HepG2 (cell line): ENCODE measurements around the gene LRRC28. TPM values are rescaled to one million over a fixed set of nuclear protein-coding genes. Genes with fewer than 3 reads are reported as not detected.

Experiments
- ATAC-seq: fragments of 200-7000 bp; cut with Tn5 transposase; 3 replicates; pipeline ENCODE4 v1.9.1; 2020; ENCODE audit warnings: mild to moderate bottlenecking, moderate library complexity
- BruUV-seq: library from RNA; stranded (reverse); fragments of 400-500 nt; replicated peaks from 2 replicates; lab custom pipeline; 2021; lab: Mats Ljungman, UMichigan
- CTCF ChIA-PET: fragments of 300-600 bp; formaldehyde crosslinking; extraction: SDS; loops from one replicate; lab custom pipeline; 2021; ENCODE audit warnings: low total read pairs, inconsistent platforms, low intra/inter-chr PET ratio; lab: Yijun Ruan, JAX
- POLR2A ChIA-PET: fragments of 350-600 bp; sonication (Branson Sonifier 250); formaldehyde crosslinking; loops from one replicate; lab custom pipeline; 2020; ENCODE audit warnings: antibody characterized with exemption, inconsistent platforms; lab: Yijun Ruan, JAX
- DNase-seq: peaks from one replicate; pipeline ENCODE4 v3.0.0-alpha.2; 2015; ENCODE audit warnings: low spot score
- FAIRE-seq: peaks from 3 replicates; lab custom pipeline; 2011; peaks lifted over from hg19 to GRCh38; lab: Jason Lieb, UNC
- H2AFZ ChIP-seq: one replicate; pipeline ENCODE4 v1.6.1; 2011; ENCODE audit warnings: low read length, inconsistent platforms
- H3K27ac ChIP-seq: fragments of 300-600 bp; 3 replicates; pipeline ENCODE4 v1.8.0; 2011; ENCODE audit warnings: mixed run types, mild to moderate bottlenecking, mixed read lengths, low read length, inconsistent platforms; ENCODE audit not compliant: insufficient read depth; ENCODE audit errors: extremely low read length
- H3K27me3 ChIP-seq, 2 experiments: fragments of 200-600 bp in 1 of 2; 2 replicates in 1 of 2; 3 replicates in 1 of 2; pipeline versions ENCODE4 v1.6.0 to v1.8.0; 2011; ENCODE audit warnings: low read length in 2 of 2, mild to moderate bottlenecking in 2 of 2, moderate library complexity in 2 of 2, inconsistent platforms in 1 of 2; ENCODE audit not compliant: insufficient read depth in 2 of 2, control insufficient read depth in 1 of 2
- H3K36me3 ChIP-seq, 2 experiments: fragments of 200-600 bp in 1 of 2; replicated peaks in 1 of 2; 2 replicates in 1 of 2; 3 replicates in 1 of 2; pipeline versions ENCODE4 v1.5.1 to v1.8.0; 2011; ENCODE audit warnings: low read length in 2 of 2, inconsistent platforms in 1 of 2; ENCODE audit not compliant: insufficient read depth in 2 of 2, control insufficient read depth in 1 of 2
- H3K4me1 ChIP-seq: 2 replicates; pipeline ENCODE4 v1.5.1; 2012; ENCODE audit warnings: low read length, inconsistent platforms; ENCODE audit not compliant: insufficient read depth
- H3K4me2 ChIP-seq: 2 replicates; pipeline ENCODE4 v1.6.0; 2011; ENCODE audit warnings: low read depth, low read length, inconsistent platforms
- H3K4me3 ChIP-seq, 3 experiments: fragments of 200-600 bp in 1 of 3; sonication (generic), shearing (Covaris generic) in 1 of 3; replicated peaks in 1 of 3; 2 replicates each; pipeline ENCODE4 v1.5.1; 2011 to 2016; ENCODE audit warnings: low read length in 3 of 3, inconsistent platforms in 2 of 3, low read depth in 2 of 3, mild to moderate bottlenecking in 2 of 3, control low read depth in 1 of 3, mixed read lengths in 1 of 3; ENCODE audit not compliant: insufficient read depth in 1 of 3
- H3K79me2 ChIP-seq: one replicate; pipeline ENCODE4 v1.6.1; 2011; ENCODE audit warnings: low read length, inconsistent platforms; ENCODE audit not compliant: insufficient read depth
- H3K9ac ChIP-seq: 2 replicates; pipeline ENCODE4 v1.6.0; 2011; ENCODE audit warnings: mild to moderate bottlenecking, low read depth, low read length, inconsistent platforms; ENCODE audit not compliant: insufficient read depth
- H3K9me3 ChIP-seq: 2 replicates; pipeline ENCODE4 v1.5.1; 2012; ENCODE audit warnings: mild to moderate bottlenecking, low read length
- H4K20me1 ChIP-seq: 2 replicates; pipeline ENCODE4 v1.6.0; 2011; ENCODE audit warnings: inconsistent platforms, mild to moderate bottlenecking, low read length, moderate library complexity; ENCODE audit not compliant: insufficient read depth
- ESRRA ChIP-seq: sonication (generic); formaldehyde crosslinking; IDR thresholded peaks from 2 replicates; pipeline ENCODE4 v1.5.1; 2020; ENCODE audit warnings: mild to moderate bottlenecking, low read depth, missing genetic modification reagents
- HMGXB4 ChIP-seq, 2 experiments: sonication (generic) in 1 of 2; formaldehyde crosslinking in 1 of 2; IDR thresholded peaks; 2 replicates each; pipeline versions ENCODE4 v1.4.0 to v1.6.1; 2018 to 2020; ENCODE audit warnings: missing genetic modification reagents in 2 of 2, borderline replicate concordance in 1 of 2, low read depth in 1 of 2, mild to moderate bottlenecking in 1 of 2, missing biosample characterization in 1 of 2
- IRX3 ChIP-seq: sonication (generic); formaldehyde crosslinking; IDR thresholded peaks from 2 replicates; pipeline ENCODE4 v1.8.1; 2023; ENCODE audit warnings: mild to moderate bottlenecking, low read depth, missing genetic modification reagents, borderline replicate concordance
- MXD4 ChIP-seq: IDR thresholded peaks from 2 replicates; pipeline ENCODE4 v1.6.1; 2016; ENCODE audit warnings: mild to moderate bottlenecking, missing biosample characterization, missing genetic modification reagents
- NFKB2 ChIP-seq: sonication (generic); formaldehyde crosslinking; IDR thresholded peaks from 2 replicates; pipeline ENCODE4 v1.4.0; 2020; ENCODE audit warnings: missing genetic modification reagents, borderline replicate concordance
- SMARCC2 ChIP-seq: fragments of 450-650 bp; IDR thresholded peaks from 2 replicates; pipeline ENCODE4 v1.6.1; 2017; ENCODE audit warnings: antibody characterized with exemption, mild to moderate bottlenecking
- SRSF9 ChIP-seq: fragments of 200-400 bp; formaldehyde crosslinking; IDR thresholded peaks from 2 replicates; pipeline ENCODE4 v1.6.1; 2018; ENCODE audit warnings: borderline replicate concordance, mild to moderate bottlenecking, low read depth, low read length; ENCODE audit not compliant: insufficient read depth, poor library complexity, severe bottlenecking
- ZNF337 ChIP-seq: sonication (generic); formaldehyde crosslinking; IDR thresholded peaks from 2 replicates; pipeline ENCODE4 v1.5.1; 2020; ENCODE audit warnings: missing genetic modification reagents, low read depth, mild to moderate bottlenecking, borderline replicate concordance
- ZNF33A ChIP-seq: sonication (generic); formaldehyde crosslinking; IDR thresholded peaks from 2 replicates; pipeline ENCODE4 v1.5.1; 2020; ENCODE audit warnings: missing genetic modification reagents, mild to moderate bottlenecking, moderate library complexity, borderline replicate concordance
- WGBS: methylation state at CpG from one replicate; pipeline ENCODE4 v1.1.6; 2017; ENCODE audit warnings: low lambda C conversion rate; 5-methylcytosine and 5-hydroxymethylcytosine counted together
- in situ Hi-C: cut with HindIII; loops from 2 replicates; pipeline ENCODE4 v1.10.0; 2017; ENCODE audit warnings: low pct_unique_long_range_greater_than_20kb; ENCODE audit not compliant: extremely low pct_ligation_motif_present
- intact Hi-C: fragments of 100-400 bp; cut with micrococcal nuclease; formaldehyde crosslinking; loops from one replicate; pipeline ENCODE4 v1.10.0; 2022; ENCODE audit not compliant: unreplicated experiment
- polyA plus RNA-seq, 8 experiments: library from polyadenylated mRNA; depleted of rRNA in 3 of 8; stranded (reverse) in 7 of 8; unstranded in 1 of 8; fragments of >200 nt; fragmentation: Illumina TruSeq in 4 of 8; extraction: Trizol in 4 of 8; gene quantifications; 2 replicates each; pipeline versions ENCODE4 v1.2.1 to v1.2.3, GENCODE V29; 2011 to 2016; ENCODE audit warnings: low read depth in 4 of 8, missing spikeins in 1 of 8, mixed read lengths in 1 of 8; ENCODE audit not compliant: insufficient read depth in 1 of 8
- total RNA-seq, 5 experiments: library from RNA; depleted of rRNA; stranded (reverse); fragments of >200 nt; fragmentation: Illumina TruSeq; extraction: Trizol; gene quantifications; 2 replicates each; pipeline ENCODE4 v1.2.3, GENCODE V29; 2016; ENCODE audit warnings: low read depth in 1 of 5
- TF ChIP-seq, protein P1 (sequence below): sonication (generic); formaldehyde crosslinking; IDR thresholded peaks from 2 replicates; pipeline ENCODE4 v1.4.0; 2020; ENCODE audit warnings: mild to moderate bottlenecking, missing genetic modification reagents
- TF ChIP-seq, protein P2 (sequence below): sonication (generic); formaldehyde crosslinking; IDR thresholded peaks from 2 replicates; pipeline ENCODE4 v1.5.0; 2020; ENCODE audit warnings: missing genetic modification reagents
- TF ChIP-seq, protein P3 (sequence below): IDR thresholded peaks from 2 replicates; pipeline ENCODE4 v1.6.1; 2016; ENCODE audit warnings: missing genetic modification reagents, missing compliant biosample characterization

The LRRC28 gene
- total and polyA plus RNA-seq, 2 of the 13 experiments (the other 11 are each of a cell fraction or from before 2014, with no cell fraction given): 17.5 to 21.3 TPM

- CTCF ChIA-PET: no interaction called here
- POLR2A ChIA-PET: interaction anchor here (1.4 to 1.5 kb wide), 3 partner anchors 13 to 326 kb away, joined by 4 to 6 read pairs (median 5); partner anchors contain the start of gene LYSMD4
- Histone ChIP-seq H3K4me3 (no peak overlapping the region), H3K27ac (no peak overlapping the region), H3K36me3 (no peaks in the 10 kb centered on the region), H2AFZ (no peak overlapping the region), H3K4me2 (peak overlapping the region; percentile 80), H3K27me3 (no peaks in the 10 kb centered on the region; a peak in 1 of 5 replicates), H3K79me2 (no peaks in the 10 kb centered on the region), H3K9ac (peak overlapping the region; percentile 8; the same call in 1 of the 2 replicates), H3K9me3 (no peaks in the 10 kb centered on the region), H4K20me1 (no peaks in the 10 kb centered on the region), H3K4me1 (peaks cover 50% of the 10 kb centered on the region)
- no peak for DNase-seq
- 32% methylated on average over 3 of the region's 5 CpGs for WGBS
- BruUV-seq: no TSS peak
- no peak for ATAC-seq
- intact Hi-C loops: loop anchor here (5.0 to 10.0 kb wide), 2 partner anchors 97 to 120 kb away; no protein-coding TSS in a partner anchor
- FAIRE-seq: no peak
- in situ Hi-C loops: loop anchor here (25.0 kb wide), 1 partner anchor 305 kb away; no protein-coding TSS in a partner anchor
- TF ChIP-seq, protein P1, sequence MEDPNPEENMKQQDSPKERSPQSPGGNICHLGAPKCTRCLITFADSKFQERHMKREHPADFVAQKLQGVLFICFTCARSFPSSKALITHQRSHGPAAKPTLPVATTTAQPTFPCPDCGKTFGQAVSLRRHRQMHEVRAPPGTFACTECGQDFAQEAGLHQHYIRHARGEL (CRISPR knock-in tag): no peak
- TF ChIP-seq, protein P2, sequence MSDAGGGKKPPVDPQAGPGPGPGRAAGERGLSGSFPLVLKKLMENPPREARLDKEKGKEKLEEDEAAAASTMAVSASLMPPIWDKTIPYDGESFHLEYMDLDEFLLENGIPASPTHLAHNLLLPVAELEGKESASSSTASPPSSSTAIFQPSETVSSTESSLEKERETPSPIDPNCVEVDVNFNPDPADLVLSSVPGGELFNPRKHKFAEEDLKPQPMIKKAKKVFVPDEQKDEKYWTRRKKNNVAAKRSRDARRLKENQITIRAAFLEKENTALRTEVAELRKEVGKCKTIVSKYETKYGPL: no peak
- TF ChIP-seq ZNF33A (CRISPR knock-in tag): no peak
- no peak for TF ChIP-seq SMARCC2
- no peak for TF ChIP-seq IRX3 (CRISPR knock-in tag)
- no peak for TF ChIP-seq HMGXB4 (CRISPR knock-in tag; IDR thresholded peaks at IDR 0.05; ENCODE audit: borderline replicate concordance in 1 of 2, low read depth in 1 of 2)
- no peak for TF ChIP-seq ZNF337 (CRISPR knock-in tag)
- no peak for TF ChIP-seq NFKB2 (CRISPR knock-in tag)
- TF ChIP-seq, protein P3, sequence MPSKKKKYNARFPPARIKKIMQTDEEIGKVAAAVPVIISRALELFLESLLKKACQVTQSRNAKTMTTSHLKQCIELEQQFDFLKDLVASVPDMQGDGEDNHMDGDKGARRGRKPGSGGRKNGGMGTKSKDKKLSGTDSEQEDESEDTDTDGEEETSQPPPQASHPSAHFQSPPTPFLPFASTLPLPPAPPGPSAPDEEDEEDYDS (CRISPR knock-in tag): no peak
- no peak for TF ChIP-seq ESRRA
- no peak for TF ChIP-seq MXD4 (CRISPR knock-in tag)
- no peak for TF ChIP-seq SRSF9
Observed at GRCh38 chr15:99407716-99408115, 156.4 kb downstream of the LRRC28 start.
